Muscle layer of duodenum (tissue), 2 donors: Measurements from ENCODE around the gene DDX39A.
A peak's percentile ranks its signal among the peaks of the same experiment; 100 is the strongest.

Experiments
- H3K27ac ChIP-seq: one replicate; pipeline ENCODE4 v1.7.0; 2013; ENCODE audit warnings: mild to moderate bottlenecking, low read length
- H3K27me3 ChIP-seq: one replicate; pipeline ENCODE4 v1.7.0; 2013; ENCODE audit warnings: low read depth, mild to moderate bottlenecking, control low read depth, low read length
- H3K36me3 ChIP-seq, 2 donors: one replicate each; pipeline ENCODE4 v1.7.0; 2013; ENCODE audit warnings: low read length in 2 of 2, control low read depth in 1 of 2, mild to moderate bottlenecking in 1 of 2; ENCODE audit not compliant: insufficient read depth in 2 of 2, control insufficient read depth in 1 of 2
- H3K4me1 ChIP-seq, 2 donors: one replicate each; pipeline ENCODE4 v1.7.0; 2013; ENCODE audit warnings: low read length in 2 of 2, mild to moderate bottlenecking in 2 of 2, control low read depth in 1 of 2, moderate library complexity in 1 of 2; ENCODE audit not compliant: insufficient read depth in 2 of 2, control insufficient read depth in 1 of 2
- H3K4me3 ChIP-seq, 2 donors: one replicate each; pipeline ENCODE4 v1.7.0; 2013; ENCODE audit warnings: low read length in 2 of 2, low read depth in 1 of 2, mild to moderate bottlenecking in 1 of 2
- H3K9me3 ChIP-seq, 2 donors: one replicate each; pipeline ENCODE4 v1.7.0; 2013; ENCODE audit warnings: low read length in 2 of 2, control low read depth in 1 of 2, mild to moderate bottlenecking in 1 of 2; ENCODE audit not compliant: control insufficient read depth in 1 of 2
- donor health status: healthy.

DDX39A gene

DNA sequence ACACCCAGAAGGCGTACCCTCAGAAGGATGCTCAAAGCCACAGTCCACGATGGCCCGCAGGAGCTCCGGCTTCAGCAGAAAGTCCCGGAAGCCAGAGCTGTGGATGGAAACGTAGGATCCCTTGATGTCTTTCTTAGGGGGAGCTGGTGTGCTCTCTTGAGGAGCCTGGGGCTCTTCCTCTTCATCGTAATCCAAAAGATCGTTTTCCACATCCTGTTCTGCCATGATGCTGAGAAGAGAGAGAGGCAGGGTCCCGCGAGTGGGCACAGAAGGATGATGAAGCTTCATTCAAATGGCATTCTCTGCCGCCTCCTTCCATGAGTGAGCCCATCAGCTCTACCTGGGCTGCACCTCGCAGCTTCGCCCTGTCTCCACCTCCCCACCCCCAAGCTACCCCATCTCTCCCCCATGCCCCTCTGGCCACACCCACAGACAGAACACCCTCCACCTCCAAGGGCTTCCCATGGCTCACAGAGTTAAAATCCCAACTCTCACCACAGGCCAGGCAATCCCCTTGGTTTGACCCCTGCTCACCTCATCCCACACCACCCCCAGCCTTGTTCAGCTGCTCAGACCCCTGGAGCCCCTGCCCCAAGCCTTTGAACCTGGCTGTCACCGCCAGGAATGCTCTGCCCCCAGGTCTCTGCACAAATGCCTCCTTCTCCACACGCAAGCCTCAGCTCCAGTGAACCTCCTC lies 6.0 kb downstream of the DDX39A start:
- Histone ChIP-seq H3K9me3 (no peaks in the 10 kb centered on the region), H3K27ac (no peak overlapping the region), H3K27me3 (no peaks in the 10 kb centered on the region), H3K4me3 (no peak overlapping the region), H3K36me3 (peaks cover 50 to 51% of the 10 kb centered on the region in 2 donors), H3K4me1 (peaks cover 4 to 29% of the 10 kb centered on the region in 2 donors)

DNA sequence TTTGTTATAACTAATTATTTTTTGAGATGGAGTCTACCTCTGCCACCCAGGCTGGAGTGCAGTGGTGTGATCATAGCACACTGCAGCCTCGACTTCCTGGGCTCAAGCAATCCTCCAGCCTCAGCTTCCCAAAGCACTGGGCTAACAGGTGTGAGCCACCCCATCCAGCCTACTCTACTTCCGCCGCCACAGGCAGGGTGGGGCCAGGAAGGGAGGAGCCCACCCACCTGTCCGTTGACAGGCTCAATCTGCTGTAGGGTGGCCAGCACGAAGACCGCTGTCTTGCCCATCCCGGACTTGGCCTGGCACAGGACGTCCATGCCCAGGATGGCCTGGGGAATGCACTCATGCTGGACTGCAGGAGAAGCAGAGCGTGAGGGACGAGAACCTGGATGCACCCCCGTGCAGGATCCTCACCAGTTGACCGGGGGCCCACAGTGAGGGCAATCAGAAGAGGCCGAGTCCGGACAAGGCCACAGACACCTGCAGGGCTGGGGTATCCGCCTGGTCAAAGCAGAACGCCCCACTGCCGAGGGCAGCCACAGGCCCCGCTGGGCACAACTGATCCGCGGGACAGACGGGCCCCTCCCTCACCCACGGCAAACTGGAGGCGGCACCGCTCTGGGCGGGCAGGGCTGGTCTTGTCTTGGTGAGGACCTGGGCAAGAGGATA lies 6.7 kb downstream of the DDX39A start:
- no peak overlapping the region for H3K4me3 ChIP-seq
- no peaks in the 10 kb centered on the region for H3K9me3 ChIP-seq
- H3K27me3 ChIP-seq: no peaks in the 10 kb centered on the region
- peaks cover 56 to 57% of the 10 kb centered on the region in 2 donors for H3K36me3 ChIP-seq
- H3K27ac ChIP-seq: no peak overlapping the region
- H3K4me1 ChIP-seq: peaks cover 4 to 23% of the 10 kb centered on the region in 2 donors

DNA sequence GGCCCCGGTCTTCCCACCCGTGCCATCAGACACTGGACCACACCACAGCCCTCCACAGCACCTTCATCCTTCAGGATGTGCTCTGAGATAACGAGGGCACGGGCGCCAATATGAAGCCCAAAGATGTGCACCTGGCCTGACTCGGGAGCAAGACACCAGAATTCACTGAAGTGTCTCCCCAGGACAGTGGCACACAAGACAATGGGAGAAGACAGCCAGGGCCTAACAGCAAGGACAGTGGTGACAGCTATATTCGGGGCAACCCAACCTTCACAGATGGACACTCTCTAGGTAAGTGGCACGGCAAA lies 7.2 kb downstream of the DDX39A start:
- Histone ChIP-seq H3K27me3 (no peaks in the 10 kb centered on the region), H3K4me1 (peaks cover 4 to 17% of the 10 kb centered on the region in 2 donors), H3K27ac (no peak overlapping the region), H3K36me3 (peaks cover 57% of the 10 kb centered on the region in 2 donors), H3K9me3 (no peaks in the 10 kb centered on the region), H3K4me3 (no peak overlapping the region)

- peaks cover 3 to 15% of the 10 kb centered on the region in 2 donors for H3K4me1 ChIP-seq
- peaks cover 56 to 57% of the 10 kb centered on the region in 2 donors for H3K36me3 ChIP-seq
- no peaks in the 10 kb centered on the region for H3K27me3 ChIP-seq
- H3K27ac ChIP-seq: no peak overlapping the region
- no peaks in the 10 kb centered on the region for H3K9me3 ChIP-seq
- H3K4me3 ChIP-seq: no peak overlapping the region
Observed at GRCh38 chr19:14411161-14411937, 7.8 kb downstream of the DDX39A start.

GRCh38 chr19:14410091-14411051 lies 8.8 kb downstream of the DDX39A start:
- peaks cover 54 to 61% of the 10 kb centered on the region in 2 donors for H3K36me3 ChIP-seq
- peaks cover 0 to 15% of the 10 kb centered on the region in 2 donors for H3K4me1 ChIP-seq
- H3K27me3 ChIP-seq: no peaks in the 10 kb centered on the region
- H3K4me3 ChIP-seq: no peak overlapping the region
- H3K9me3 ChIP-seq: no peaks in the 10 kb centered on the region
- no peak overlapping the region for H3K27ac ChIP-seq

DNA sequence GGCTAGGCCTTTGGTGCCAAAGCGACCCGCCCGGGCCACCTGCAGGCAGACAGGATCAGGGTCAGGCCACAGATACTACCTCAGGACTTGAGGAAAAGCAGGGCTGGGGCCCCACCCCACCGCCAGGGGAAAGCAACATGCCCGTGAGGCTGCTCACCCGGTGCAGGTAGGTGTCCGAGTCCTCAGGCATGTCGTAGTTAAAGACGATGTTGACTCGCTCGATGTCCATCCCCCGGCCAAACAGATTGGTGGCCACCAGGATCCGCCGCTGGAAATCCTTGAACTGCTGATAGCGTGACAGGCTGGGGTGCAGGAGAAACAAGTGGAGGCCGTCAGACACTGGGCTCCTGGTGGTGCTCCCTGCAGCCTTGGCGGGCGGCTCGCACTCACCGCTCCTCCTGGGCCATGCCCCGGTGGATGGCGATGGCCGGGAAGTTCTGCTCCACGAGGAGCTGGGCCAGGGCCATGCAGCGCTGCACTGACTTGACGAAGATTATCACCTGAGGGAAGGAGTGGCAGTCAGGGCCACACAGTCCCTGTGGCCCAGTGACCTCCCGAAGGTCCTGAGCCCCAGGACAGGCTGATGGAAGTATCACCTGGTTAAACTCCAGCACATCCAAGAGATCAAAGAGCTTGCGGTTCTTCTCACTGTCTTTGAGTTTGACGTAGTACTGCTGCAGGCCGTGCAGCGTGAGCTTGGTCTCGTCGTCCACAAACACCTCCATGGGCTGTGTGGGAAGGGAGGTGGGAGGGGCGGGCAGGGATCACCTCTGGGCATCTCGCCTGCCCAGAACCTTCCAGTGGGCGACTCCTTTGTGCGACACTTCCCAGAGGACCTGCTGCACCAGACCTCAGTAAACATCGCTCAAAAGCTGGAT lies 9.8 kb downstream of the DDX39A start:
- Histone ChIP-seq H3K4me1 (peaks cover 0 to 16% of the 10 kb centered on the region in 2 donors), H3K27ac (no peak overlapping the region), H3K27me3 (no peaks in the 10 kb centered on the region), H3K4me3 (no peak overlapping the region), H3K9me3 (no peaks in the 10 kb centered on the region), H3K36me3 (peaks cover 54 to 68% of the 10 kb centered on the region in 2 donors)

GRCh38 chr19:14408491-14409145 lies 10.5 kb downstream of the DDX39A start:
- H3K9me3 ChIP-seq: no peaks in the 10 kb centered on the region
- H3K27ac ChIP-seq: no peak overlapping the region
- H3K27me3 ChIP-seq: no peaks in the 10 kb centered on the region
- no peak overlapping the region for H3K4me3 ChIP-seq
- H3K36me3 ChIP-seq: peaks cover 54 to 71% of the 10 kb centered on the region in 2 donors
- H3K4me1 ChIP-seq: peaks cover 0 to 12% of the 10 kb centered on the region in 2 donors

DNA sequence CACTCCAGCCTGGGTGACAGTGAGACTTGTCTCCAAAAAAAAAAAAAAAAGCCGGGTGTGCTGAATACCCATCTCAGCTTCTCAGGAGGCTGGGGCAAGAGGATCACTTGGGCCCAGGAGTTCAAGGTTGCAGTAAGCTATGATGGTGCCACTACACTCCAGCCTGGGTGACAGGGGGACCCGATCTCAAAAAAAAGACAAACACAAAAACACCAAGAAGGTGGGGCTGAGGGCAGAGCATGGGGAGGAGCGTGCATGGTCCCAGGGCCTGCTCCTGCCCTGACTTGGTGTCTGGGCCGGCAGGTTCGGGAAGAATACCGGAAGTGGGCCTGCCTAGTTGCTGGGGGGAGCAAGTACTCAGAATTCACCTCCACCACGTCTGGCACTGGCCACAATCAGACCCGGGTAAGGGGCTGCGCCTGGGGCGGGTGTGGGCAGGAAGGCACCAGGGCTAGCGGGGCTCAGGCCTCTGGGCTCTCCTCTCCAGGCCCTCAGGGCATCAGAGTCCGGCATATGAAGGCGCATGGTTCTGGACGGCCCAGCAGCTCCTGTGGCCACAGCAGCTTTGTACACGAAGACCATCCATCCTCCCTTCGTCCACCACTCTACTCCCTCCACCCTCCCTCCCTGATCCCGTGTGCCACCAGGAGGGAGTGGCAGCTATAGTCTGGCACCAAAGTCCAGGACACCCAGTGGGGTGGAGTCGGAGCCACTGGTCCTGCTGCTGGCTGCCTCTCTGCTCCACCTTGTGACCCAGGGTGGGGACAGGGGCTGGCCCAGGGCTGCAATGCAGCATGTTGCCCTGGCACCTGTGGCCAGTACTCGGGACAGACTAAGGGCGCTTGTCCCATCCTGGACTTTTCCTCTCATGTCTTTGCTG lies 11.3 kb downstream of the DDX39A start:
- Histone ChIP-seq H3K27ac (no peak overlapping the region), H3K27me3 (no peaks in the 10 kb centered on the region), H3K4me3 (no peak overlapping the region), H3K9me3 (no peaks in the 10 kb centered on the region), H3K4me1 (peaks cover 0 to 9% of the 10 kb centered on the region in 2 donors), H3K36me3 (peaks cover 50 to 69% of the 10 kb centered on the region in 2 donors)

- Histone ChIP-seq H3K27me3 (no peaks in the 10 kb centered on the region), H3K9me3 (no peaks in the 10 kb centered on the region), H3K4me3 (peak overlapping the region in 1 of 2 donors; percentile 49), H3K27ac (no peak overlapping the region), H3K36me3 (peaks cover 40 to 61% of the 10 kb centered on the region in 2 donors), H3K4me1 (peaks cover 0 to 9% of the 10 kb centered on the region in 2 donors)
Observed at GRCh38 chr19:14406645-14407401, 12.3 kb downstream of the DDX39A start.
